ENCODE data around the gene SOWAHA. TPM values are rescaled to one million over a fixed set of nuclear protein-coding genes. Genes with fewer than 3 reads are reported as not detected.

SOWAHA gene
- total and polyA plus RNA-seq, 10 of the 15 experiments (the other 5 are each of a cell fraction or from before 2014, with no cell fraction given): 0.02 to 0.37 (median 0.05) TPM; not detected in 4

DNA sequence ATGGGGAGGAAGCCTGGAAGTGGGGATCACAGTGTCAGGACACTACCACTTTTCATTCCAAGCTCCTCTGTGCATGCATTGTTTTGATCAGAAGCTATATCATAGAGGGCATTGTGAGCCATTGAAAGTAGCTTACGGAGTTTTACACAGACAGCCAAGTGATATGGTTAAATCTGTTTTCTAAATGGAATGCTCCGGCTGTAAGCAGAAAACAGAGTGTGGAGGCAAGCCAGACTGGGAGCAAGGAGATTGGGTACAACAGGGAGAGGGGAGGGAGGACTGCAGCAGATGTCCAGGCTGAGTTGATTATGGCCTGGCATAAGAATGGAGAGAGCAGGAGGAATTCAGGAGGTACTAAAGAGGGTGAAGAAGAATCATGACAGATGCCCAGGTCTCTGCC is 15.5 kb upstream of the SOWAHA start:
- H3K9me3 ChIP-seq (replicated peaks; ENCODE audit: control insufficient read depth, insufficient read depth, low read length): no peaks in the 10 kb centered on the region; the same call in 2 of the 3 replicates
- POLR2A ChIA-PET: interaction anchor here (0.6 to 2.5 kb wide), 4 partner anchors 20 to 390 kb away, joined by 3 to 9 read pairs (median 5); partner anchors contain the start of gene SEPTIN8

More for the DNA sequence above, 15.5 kb upstream of the SOWAHA start:
- ChIA-PET CTCF (interaction anchor here (1.2 to 2.4 kb wide), 4 partner anchors 10 to 271 kb away, joined by 3 to 9 read pairs (median 3); no protein-coding TSS in a partner anchor), RAD21 (ENCODE audit: unreplicated experiment) (interaction anchor here (0.6 to 1.3 kb wide), 7 partner anchors 10 to 412 kb away, joined by 3 to 5 read pairs (median 3); partner anchors contain the start of gene CCNI2), SMC1A (ENCODE audit: uncharacterized antibody, unreplicated experiment) (interaction anchor here (0.6 to 2.1 kb wide), 12 partner anchors 10 to 271 kb away, joined by 3 to 6 read pairs (median 3); no protein-coding TSS in a partner anchor)
- Histone ChIP-seq H3K9ac (ENCODE audit: control insufficient read depth, insufficient read depth, low read length) (no peak overlapping the region), H4K20me1 (ENCODE audit: control insufficient read depth, insufficient read depth) (no peaks in the 10 kb centered on the region), H3K27me3 (replicated peaks in 1 of 2; ENCODE audit: control insufficient read depth in 2 of 2, insufficient read depth in 2 of 2, low read length in 1 of 2) (no peaks in the 10 kb centered on the region), H3K4me3 (no peak overlapping the region), H3K27ac (ENCODE audit: control insufficient read depth, insufficient read depth) (no peak overlapping the region), H3K79me2 (ENCODE audit: control insufficient read depth, insufficient read depth, low read length) (no peaks in the 10 kb centered on the region), H3K4me1 (ENCODE audit: control insufficient read depth, insufficient read depth, low read length) (no peaks in the 10 kb centered on the region), H2AFZ (ENCODE audit: control insufficient read depth, low read depth, low read length) (no peak overlapping the region), H3K4me2 (ENCODE audit: control insufficient read depth, insufficient read depth) (no peak overlapping the region), H3K36me3 (ENCODE audit: control insufficient read depth in 2 of 2, insufficient read depth in 2 of 2, low read length in 1 of 2) (no peaks in the 10 kb centered on the region)
- no TSS peak for BruUV-seq (replicated peaks)
- DNase-seq (ENCODE audit: low read depth, low spot score) (no peak), ATAC-seq (no peak), FAIRE-seq (no peak)
- WGBS (ENCODE audit: insufficient coverage, insufficient replicate concordance, low lambda C conversion rate, missing lambda C conversion rate): 45% methylated on average over 2 of the region's 2 CpGs
- intact Hi-C loops (cut with micrococcal nuclease; ENCODE audit: unreplicated experiment) (no loop called here), in situ Hi-C loops (cut with MboI) (no loop called here)
- TF ChIP-seq CHD4 (IDR thresholded peaks at IDR 0.05) (no peak), FOXK2 (IDR thresholded peaks at IDR 0.05) (no peak), HDGF (IDR thresholded peaks at IDR 0.05) (no peak), SPI1 (IDR thresholded peaks at IDR 0.05; ENCODE audit: borderline replicate concordance, insufficient read depth, low read depth, low read length) (no peak), HDAC6 (IDR thresholded peaks at IDR 0.05; ENCODE audit: unreplicated experiment) (no peak), TBL1XR1 (IDR thresholded peaks at IDR 0.05; ENCODE audit: low read depth, low read length) (no peak), NKRF (conservative IDR thresholded peaks at IDR 0.05) (no peak)
- TF ChIP-seq, protein P1, sequence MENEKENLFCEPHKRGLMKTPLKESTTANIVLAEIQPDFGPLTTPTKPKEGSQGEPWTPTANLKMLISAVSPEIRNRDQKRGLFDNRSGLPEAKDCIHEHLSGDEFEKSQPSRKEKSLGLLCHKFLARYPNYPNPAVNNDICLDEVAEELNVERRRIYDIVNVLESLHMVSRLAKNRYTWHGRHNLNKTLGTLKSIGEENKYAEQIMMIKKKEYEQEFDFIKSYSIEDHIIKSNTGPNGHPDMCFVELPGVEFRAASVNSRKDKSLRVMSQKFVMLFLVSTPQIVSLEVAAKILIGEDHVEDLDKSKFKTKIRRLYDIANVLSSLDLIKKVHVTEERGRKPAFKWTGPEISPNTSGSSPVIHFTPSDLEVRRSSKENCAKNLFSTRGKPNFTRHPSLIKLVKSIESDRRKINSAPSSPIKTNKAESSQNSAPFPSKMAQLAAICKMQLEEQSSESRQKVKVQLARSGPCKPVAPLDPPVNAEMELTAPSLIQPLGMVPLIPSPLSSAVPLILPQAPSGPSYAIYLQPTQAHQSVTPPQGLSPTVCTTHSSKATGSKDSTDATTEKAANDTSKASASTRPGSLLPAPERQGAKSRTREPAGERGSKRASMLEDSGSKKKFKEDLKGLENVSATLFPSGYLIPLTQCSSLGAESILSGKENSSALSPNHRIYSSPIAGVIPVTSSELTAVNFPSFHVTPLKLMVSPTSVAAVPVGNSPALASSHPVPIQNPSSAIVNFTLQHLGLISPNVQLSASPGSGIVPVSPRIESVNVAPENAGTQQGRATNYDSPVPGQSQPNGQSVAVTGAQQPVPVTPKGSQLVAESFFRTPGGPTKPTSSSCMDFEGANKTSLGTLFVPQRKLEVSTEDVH (IDR thresholded peaks at IDR 0.05; ENCODE audit: low read depth, partially characterized antibody): no peak

Data from GM12878 (cell line).